ENCODE results near the gene RASD2.

- TF ChIP-seq POLR2A (IDR thresholded peaks at IDR 0.05; ENCODE audit: low read depth, low read length) (no peak), TAF1 (IDR thresholded peaks at IDR 0.05; ENCODE audit: low read depth, low read length) (no peak), POLR2AphosphoS5 (IDR thresholded peaks at IDR 0.05; ENCODE audit: low read depth, low read length) (no peak), POU2F2 (IDR thresholded peaks at IDR 0.05; ENCODE audit: low read depth, low read length) (no peak)
Observed at GRCh38 chr22:35581023-35581413, 40.4 kb downstream of the RASD2 start.
